HG02642 (cell line): ENCODE results near the gene BEND3.
"Not testable (repeated sequence)": the region's sequence is repeated elsewhere in the genome, so short reads cannot be mapped to it uniquely, and the experiment has no call there.

Experiments used
- ATAC-seq: cut with Tn5 transposase; IDR thresholded peaks from one replicate; pipeline ENCODE4 v1.9.1; 2021; ENCODE audit warnings: mild to moderate bottlenecking; ENCODE audit not compliant: unreplicated experiment, poor library complexity

BEND3 gene

GRCh38 chr6:107084459-107084858, 30.9 kb downstream of the BEND3 start:
- ATAC-seq, result not testable (repeated sequence)

DNA sequence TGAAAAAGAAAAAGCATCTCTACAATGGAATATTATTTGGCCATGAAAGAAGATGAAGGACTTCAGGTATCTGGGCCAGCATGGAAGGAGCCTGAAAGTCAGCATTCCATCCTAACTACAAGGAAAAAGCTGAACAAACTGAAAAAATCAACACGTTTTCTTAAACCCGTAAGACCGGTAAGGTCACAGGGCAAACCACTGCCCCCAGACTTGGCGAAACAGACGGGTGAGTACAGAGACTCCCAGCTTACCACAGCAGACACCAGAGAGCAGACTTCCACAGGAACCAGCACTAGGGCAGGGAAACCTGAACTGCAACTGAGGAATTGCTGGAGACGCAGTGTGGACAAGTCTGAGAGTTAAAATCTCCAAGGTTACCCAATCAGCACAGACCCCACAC, 31.4 kb downstream of the BEND3 start:
- ATAC-seq, result no peak

- ATAC-seq, result peak; percentile 59
Observed at GRCh38 chr6:107083047-107083768, 32.1 kb downstream of the BEND3 start.

DNA sequence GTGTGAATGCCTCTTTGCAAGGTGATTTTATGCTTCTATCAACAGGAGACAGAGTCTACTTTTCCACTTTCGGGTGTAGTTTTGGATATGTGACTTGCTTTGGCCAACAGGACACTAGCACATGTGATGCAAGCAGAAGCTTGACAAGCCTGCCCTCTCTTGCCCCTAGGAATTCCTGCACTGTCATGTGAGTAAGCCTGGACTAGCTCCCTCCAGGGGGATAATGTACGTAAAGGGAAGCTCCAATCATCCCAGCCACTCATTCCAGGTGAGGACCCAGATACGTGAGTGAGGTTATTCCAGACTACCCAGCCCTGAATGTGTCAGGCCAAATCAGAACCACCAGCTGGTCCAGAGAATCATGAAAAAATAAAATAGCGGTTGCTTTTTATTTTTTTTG, 33.3 kb downstream of the BEND3 start:
- no peak for ATAC-seq

DNA sequence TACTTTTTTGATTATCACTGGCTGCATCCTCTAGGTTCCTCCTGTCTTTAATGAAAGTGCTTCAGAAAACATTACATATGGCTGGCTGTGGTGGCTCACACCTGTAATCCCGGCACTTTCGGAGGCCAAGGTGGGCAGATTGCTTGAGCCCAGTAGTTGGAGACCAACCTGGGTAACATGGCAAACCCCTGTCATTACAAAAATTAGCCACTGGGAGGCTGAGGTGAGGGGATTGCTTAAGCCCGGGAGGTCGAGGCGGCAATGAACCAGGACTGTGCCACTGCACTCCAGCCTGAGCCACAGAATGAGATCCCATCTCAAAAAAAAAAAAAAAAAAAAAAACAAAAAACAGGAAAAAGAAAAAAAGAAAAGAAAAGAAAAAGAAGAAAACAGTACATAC, 35.3 kb downstream of the BEND3 start:
- no peak for ATAC-seq

DNA sequence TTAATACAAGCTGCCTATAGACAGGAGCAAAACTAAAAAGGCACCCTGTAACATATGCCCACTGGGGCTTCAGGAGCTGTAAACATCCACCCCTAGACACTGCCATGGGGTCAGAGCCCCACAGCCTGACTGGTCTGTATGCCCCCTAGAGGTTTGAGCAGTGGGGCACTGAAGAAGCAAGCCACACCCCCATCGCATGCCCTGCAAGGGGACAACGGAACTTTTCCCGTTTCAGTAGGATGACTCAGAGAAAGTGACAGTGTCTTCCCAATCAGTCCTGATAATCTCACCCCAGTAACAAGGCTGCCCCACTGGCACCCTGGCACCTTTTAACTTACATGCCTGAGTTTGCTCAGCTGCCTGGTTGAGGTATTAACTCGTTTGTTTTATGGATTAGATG, 35.9 kb downstream of the BEND3 start:
- ATAC-seq, result no peak

GRCh38 chr6:107077710-107078109, 37.6 kb downstream of the BEND3 start:
- ATAC-seq, result no peak

DNA sequence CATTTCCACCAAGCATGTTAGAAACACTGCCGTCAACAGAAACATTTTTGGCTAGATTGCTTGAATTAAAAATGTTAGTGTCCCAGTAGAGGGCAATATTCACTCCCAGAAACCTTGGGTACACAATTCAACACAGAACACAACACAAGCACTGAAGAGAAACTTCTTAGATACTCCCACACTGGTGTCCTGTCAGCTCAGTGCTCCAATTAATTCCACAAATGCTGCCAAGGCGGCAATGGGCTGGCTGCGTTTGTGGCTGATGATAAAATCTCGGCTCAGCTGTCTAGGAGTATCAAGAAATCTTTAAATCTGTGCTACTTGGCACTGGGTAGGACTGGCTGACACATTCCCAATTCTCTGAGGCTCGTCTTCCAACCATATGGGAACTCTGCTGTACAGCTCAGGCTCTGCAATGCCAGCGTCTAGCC, 39.3 kb downstream of the BEND3 start:
- ATAC-seq, result no peak

GRCh38 chr6:107070686-107071085, 44.6 kb downstream of the BEND3 start:
- no peak for ATAC-seq

- ATAC-seq, result no peak
Observed at GRCh38 chr6:107069631-107070548, 45.4 kb downstream of the BEND3 start.

DNA sequence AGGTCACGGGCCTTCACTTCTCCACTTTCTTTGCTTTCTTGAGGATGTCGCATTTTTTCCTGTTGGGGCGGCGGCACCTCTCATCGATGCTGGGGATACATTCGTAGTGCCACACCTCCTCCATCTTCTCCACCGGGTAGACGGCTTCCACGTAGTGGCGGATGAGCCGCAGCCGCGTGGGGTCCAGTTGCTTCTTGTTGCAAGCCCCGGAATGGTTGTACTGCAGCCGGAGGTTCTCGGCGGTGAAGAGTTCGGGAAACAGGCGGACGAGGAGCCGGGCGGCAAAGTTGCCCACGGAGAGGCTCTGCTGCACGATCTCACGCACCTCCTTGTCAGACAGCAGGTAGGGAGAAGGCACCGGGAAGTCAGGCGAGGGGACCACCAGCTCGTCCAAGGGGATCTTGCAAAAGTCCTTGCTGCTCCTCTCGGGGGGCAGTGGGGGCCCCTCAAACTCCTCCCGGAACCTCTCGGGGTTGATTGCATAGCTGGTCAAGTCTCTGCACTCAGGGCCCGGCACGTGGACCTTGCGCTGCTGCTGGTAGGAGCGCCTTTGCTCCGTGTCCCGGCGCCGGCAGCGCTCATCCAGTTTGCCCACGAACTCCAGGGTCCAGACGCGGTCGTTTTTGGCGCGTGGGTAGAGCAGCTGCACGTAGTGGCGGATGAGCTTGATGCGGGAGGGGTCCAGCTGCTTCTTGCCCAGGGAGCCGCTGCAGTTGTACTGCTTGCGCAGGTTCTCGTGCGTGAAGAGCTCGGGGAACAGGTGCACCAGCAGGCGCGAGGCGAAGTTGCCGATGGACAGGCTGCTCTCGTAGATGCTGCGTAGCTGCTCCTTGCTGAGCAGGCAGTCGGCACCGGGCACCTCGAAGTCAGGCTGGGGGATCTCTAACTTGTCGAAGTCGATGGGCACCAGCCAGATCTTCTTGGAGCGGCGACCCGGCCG, 46.4 kb downstream of the BEND3 start:
- no peak for ATAC-seq

GRCh38 chr6:107066697-107067659, 48.3 kb downstream of the BEND3 start:
- ATAC-seq, result peak; percentile 38

- ATAC-seq, result peak; percentile 39
Observed at GRCh38 chr6:107064579-107065065, 50.7 kb downstream of the BEND3 start.

DNA sequence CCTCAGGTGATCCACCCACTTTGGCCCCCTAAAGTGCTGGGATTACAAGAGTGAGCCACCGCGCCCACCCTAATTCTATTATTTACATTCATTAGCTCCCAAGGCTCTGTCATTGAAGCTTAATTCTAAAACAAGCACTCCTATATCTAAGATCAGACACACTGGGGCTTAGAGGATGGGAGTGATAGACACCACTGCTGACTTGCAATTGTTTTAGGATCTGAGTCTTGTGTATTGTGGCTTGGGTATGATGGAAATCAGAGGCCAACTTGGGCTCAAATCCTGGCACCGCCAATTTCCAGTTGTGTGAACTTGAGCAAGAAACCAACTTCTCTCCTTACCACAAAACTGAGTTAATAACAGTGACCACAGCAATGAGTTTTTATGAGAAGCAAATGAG, 52.6 kb downstream of the BEND3 start:
- no peak for ATAC-seq

DNA sequence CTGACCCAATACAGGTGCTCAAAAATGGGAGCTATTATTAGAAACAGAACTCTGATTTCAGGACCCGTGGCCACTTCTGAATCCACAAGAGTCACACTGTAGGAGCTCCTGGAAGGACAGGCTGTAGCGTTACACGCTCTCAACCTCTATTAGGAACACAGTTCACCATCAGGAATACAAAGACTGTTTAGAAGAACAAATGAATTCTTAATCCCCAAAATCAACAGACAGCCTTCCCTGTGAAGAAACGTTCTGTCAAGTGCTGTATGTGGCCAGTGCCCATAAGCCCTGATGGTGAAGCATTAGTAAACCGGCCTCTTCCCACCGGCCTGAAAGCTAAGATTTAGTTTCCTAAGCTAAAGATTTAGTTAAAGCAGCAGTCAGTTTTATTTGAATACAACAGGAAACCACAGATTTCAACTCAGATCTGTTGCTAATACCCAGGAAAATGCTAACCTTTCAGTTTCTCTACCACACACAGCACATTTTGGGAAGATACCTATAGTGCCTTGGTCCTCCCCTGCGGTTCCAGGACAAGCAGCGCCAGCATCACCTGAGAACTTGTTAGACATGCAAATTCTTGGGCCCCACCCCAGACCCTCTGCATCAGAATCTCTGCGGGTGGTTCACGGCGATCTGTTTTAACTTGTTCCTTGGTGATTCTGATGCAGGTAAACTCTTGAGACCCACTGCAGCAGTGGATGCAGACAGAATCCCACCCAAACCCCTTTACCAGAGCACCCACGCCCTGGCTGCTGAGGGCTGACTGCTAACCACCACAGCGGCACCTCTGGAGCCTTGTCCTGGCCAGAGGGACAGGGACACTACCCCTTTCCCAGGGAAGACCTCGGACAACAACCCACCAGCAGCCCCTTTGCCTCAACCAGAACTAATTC, 53.9 kb downstream of the BEND3 start:
- peak; percentile 58 for ATAC-seq

GRCh38 chr6:107060704-107061103, 54.6 kb downstream of the BEND3 start:
- no peak for ATAC-seq

GRCh38 chr6:107059606-107060005, 55.7 kb downstream of the BEND3 start:
- no peak for ATAC-seq

DNA sequence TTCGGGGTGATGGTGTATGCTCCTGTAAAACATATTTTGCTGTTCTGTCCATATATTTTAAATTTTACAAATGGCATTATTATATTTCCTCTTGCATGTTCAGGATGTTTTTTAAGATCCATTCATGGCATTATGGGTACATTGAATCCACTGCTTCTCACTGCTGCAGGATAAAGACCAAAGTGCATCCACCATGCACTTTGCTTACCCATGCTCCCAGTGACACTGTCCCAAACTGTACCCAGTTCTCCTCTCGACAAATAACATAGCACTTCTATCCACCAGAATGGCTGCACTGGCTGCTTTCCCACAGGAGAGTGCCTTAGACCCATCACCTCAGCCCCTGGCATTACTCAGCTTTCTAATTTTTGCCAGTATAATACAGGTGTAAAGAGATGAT, 57.6 kb downstream of the BEND3 start:
- no peak for ATAC-seq
